ENCODE data around the gene NEURL2.
"Not testable (repeated sequence)": the region's sequence is repeated elsewhere in the genome, so short reads cannot be mapped to it uniquely, and the experiment has no call there.

NEURL2 gene

GRCh38 chr20:45919542-45920399 is 28.8 kb upstream of the NEURL2 start:
- no peak for DNase-seq

GRCh38 chr20:45918779-45919537 is 27.9 kb upstream of the NEURL2 start:
- DNase-seq = no peak

GRCh38 chr20:45918182-45918737 is 27.3 kb upstream of the NEURL2 start:
- DNase-seq = no peak

GRCh38 chr20:45917790-45918141 is 26.8 kb upstream of the NEURL2 start:
- DNase-seq = no peak

GRCh38 chr20:45913116-45913515 is 22.1 kb upstream of the NEURL2 start:
- DNase-seq = no peak

- no peak for DNase-seq
Observed at GRCh38 chr20:45912344-45912682, 21.3 kb upstream of the NEURL2 start.

- DNase-seq = peak; percentile 53
Observed at GRCh38 chr20:45911486-45912343, 20.7 kb upstream of the NEURL2 start, which contains the start of gene PLTP. Gene PLTP (minus strand): TSS chr20:45912155. CDS start chr20:45911452, 703 bp downstream.

GRCh38 chr20:45910670-45911485 is 19.9 kb upstream of the NEURL2 start:
- peak; percentile 100 for DNase-seq

GRCh38 chr20:45909817-45910669 is 19.0 kb upstream of the NEURL2 start:
- no peak for DNase-seq

- no peak for DNase-seq
Observed at GRCh38 chr20:45909336-45909808, 18.4 kb upstream of the NEURL2 start.

GRCh38 chr20:45908084-45908483 is 17.1 kb upstream of the NEURL2 start:
- DNase-seq = no peak

- no peak for DNase-seq
Observed at GRCh38 chr20:45907219-45907948, 16.4 kb upstream of the NEURL2 start.

GRCh38 chr20:45905505-45906079 is 14.6 kb upstream of the NEURL2 start:
- no peak for DNase-seq

GRCh38 chr20:45904583-45905504 is 13.8 kb upstream of the NEURL2 start:
- no peak for DNase-seq

- no peak for DNase-seq
Observed at GRCh38 chr20:45902199-45902701, 11.2 kb upstream of the NEURL2 start.

- DNase-seq = not testable (repeated sequence)
Observed at GRCh38 chr20:45901332-45901731, 10.3 kb upstream of the NEURL2 start.

- no peak for DNase-seq
Observed at GRCh38 chr20:45899046-45899835, 8.2 kb upstream of the NEURL2 start.

- no peak for DNase-seq
Observed at GRCh38 chr20:45898285-45898684, 7.3 kb upstream of the NEURL2 start.
